Trophoblast cell (in vitro differentiated cells and primary cell): ENCODE measurements around the gene SPNS1.

ENCODE experiments used
- DNase-seq, 2 donors: peaks; one replicate each; pipeline ENCODE4 v3.0.0-alpha.2; 2016
- H2AFZ ChIP-seq: 2 replicates; pipeline ENCODE4 v1.6.1; 2013; ENCODE audit warnings: low read length, moderate library complexity, mild to moderate bottlenecking; ENCODE audit not compliant: insufficient read depth, poor library complexity
- H2AK5ac ChIP-seq: 2 replicates; pipeline ENCODE4 v1.6.1; 2013; ENCODE audit warnings: mild to moderate bottlenecking, low read length
- H2BK120ac ChIP-seq: 2 replicates; pipeline ENCODE4 v1.6.1; 2013; ENCODE audit warnings: low read length, mild to moderate bottlenecking, moderate library complexity; ENCODE audit not compliant: insufficient read depth, poor library complexity
- H2BK12ac ChIP-seq: 2 replicates; pipeline ENCODE4 v1.6.1; 2013; ENCODE audit warnings: mild to moderate bottlenecking, low read length, moderate library complexity
- H2BK5ac ChIP-seq: 2 replicates; pipeline ENCODE4 v1.6.1; 2013; ENCODE audit warnings: low read length, low read depth, moderate library complexity, mild to moderate bottlenecking; ENCODE audit not compliant: poor library complexity
- H3K14ac ChIP-seq: 2 replicates; pipeline ENCODE4 v1.6.1; 2013; ENCODE audit warnings: mild to moderate bottlenecking, low read length
- H3K18ac ChIP-seq: 2 replicates; pipeline ENCODE4 v1.6.1; 2013; ENCODE audit warnings: mild to moderate bottlenecking, low read length
- H3K23ac ChIP-seq: 2 replicates; pipeline ENCODE4 v1.6.1; 2013; ENCODE audit warnings: low read length
- H3K27ac ChIP-seq: 2 replicates; pipeline ENCODE4 v1.5.1; 2013; ENCODE audit warnings: low read depth, mild to moderate bottlenecking, inconsistent platforms, low read length, moderate library complexity
- H3K27me3 ChIP-seq: 2 replicates; pipeline ENCODE4 v1.6.1; 2013; ENCODE audit warnings: inconsistent platforms, mild to moderate bottlenecking, low read length, moderate library complexity; ENCODE audit not compliant: insufficient read depth
- H3K36me3 ChIP-seq, 2 experiments: 1 replicate in 1 of 2; 2 replicates in 1 of 2; pipeline ENCODE4 v1.6.1; 2013; ENCODE audit warnings: low read length in 2 of 2, mild to moderate bottlenecking in 2 of 2, moderate library complexity in 1 of 2; ENCODE audit not compliant: insufficient read depth in 2 of 2, control insufficient read depth in 1 of 2
- H3K4ac ChIP-seq: 2 replicates; pipeline ENCODE4 v1.6.1; 2013; ENCODE audit warnings: low read depth, mild to moderate bottlenecking, low read length, moderate library complexity
- H3K4me1 ChIP-seq, 2 experiments: 1 replicate in 1 of 2; 2 replicates in 1 of 2; pipeline ENCODE4 v1.6.1; 2013; ENCODE audit warnings: low read length in 2 of 2, mild to moderate bottlenecking in 2 of 2, moderate library complexity in 1 of 2; ENCODE audit not compliant: insufficient read depth in 2 of 2, control insufficient read depth in 1 of 2
- H3K4me2 ChIP-seq: 2 replicates; pipeline ENCODE4 v1.6.1; 2013; ENCODE audit warnings: inconsistent platforms, mild to moderate bottlenecking, low read length, moderate library complexity
- H3K4me3 ChIP-seq: 2 replicates; pipeline ENCODE4 v1.5.1; 2013; ENCODE audit warnings: mild to moderate bottlenecking, low read depth, low read length, inconsistent platforms
- H3K79me1 ChIP-seq: one replicate; pipeline ENCODE4 v1.6.1; 2013; ENCODE audit warnings: low read length
- H3K79me2 ChIP-seq: 2 replicates; pipeline ENCODE4 v1.6.1; 2013; ENCODE audit warnings: low read length, mild to moderate bottlenecking; ENCODE audit not compliant: control insufficient read depth, insufficient read depth, poor library complexity
- H3K9ac ChIP-seq: 2 replicates; pipeline ENCODE4 v1.6.1; 2013; ENCODE audit warnings: mild to moderate bottlenecking, low read length
- H3K9me3 ChIP-seq: 2 replicates; pipeline ENCODE4 v1.6.1; 2013; ENCODE audit warnings: low read depth, mild to moderate bottlenecking, control low read depth, inconsistent platforms, low read length; ENCODE audit not compliant: insufficient read depth
- H4K12ac ChIP-seq: 2 replicates; pipeline ENCODE4 v1.6.1; 2013; ENCODE audit warnings: low read depth, mild to moderate bottlenecking, low read length, moderate library complexity
- H4K8ac ChIP-seq: 2 replicates; pipeline ENCODE4 v1.6.1; 2013; ENCODE audit warnings: low read depth, mild to moderate bottlenecking, low read length, moderate library complexity
- H4K91ac ChIP-seq: one replicate; pipeline ENCODE4 v1.6.1; 2013; ENCODE audit warnings: low read depth, mild to moderate bottlenecking, low read length, moderate library complexity
- WGBS: extraction: QIAGEN DNeasy Blood & Tissue Kit; methylation state at CpG from one replicate; pipeline ENCODE4 v1.1.7; 2013; ENCODE audit warnings: missing lambda C conversion rate; ENCODE audit not compliant: insufficient read length, insufficient coverage; ENCODE audit errors: extremely low coverage; 5-methylcytosine and 5-hydroxymethylcytosine counted together

Gene SPNS1

DNA sequence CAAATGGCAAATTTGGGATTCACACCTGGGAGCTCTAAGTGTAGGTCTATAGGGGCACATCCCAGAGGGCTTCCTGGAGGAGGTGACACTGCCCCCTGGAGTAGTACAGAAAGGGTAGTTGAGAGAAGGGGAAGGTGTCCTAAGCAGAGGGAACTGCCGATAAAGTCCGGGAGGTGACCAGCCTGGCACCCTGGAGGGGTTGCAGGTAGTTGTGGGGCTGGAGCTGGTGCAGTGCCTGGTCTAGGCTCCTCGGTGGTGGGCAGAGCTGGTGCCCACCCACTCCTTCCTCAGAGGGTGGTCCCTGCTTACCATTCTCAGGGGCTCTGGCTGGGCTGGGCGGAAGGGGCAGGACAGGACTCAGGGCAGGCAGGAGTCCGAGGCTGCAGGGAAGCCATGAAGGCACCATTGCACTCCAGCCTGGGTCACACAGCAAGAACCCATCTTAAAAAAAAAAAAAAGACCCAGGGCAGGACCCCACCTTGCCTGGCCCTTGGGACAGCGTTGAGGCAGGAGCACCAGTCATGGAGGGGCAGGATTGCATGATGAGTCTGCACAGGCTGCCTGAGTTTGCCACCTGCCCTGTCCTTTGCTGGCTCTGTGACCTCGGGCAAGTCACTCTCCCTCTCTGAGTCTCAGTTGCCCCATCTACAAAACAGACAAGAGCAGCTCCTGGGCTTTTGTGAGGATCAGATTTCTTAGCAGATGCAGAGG lies 54.0 kb downstream of the SPNS1 start:
- Histone ChIP-seq H3K18ac (no peak overlapping the region), H3K14ac (no peak overlapping the region), H2BK120ac (no peak overlapping the region), H3K4me3 (no peak overlapping the region), H3K9ac (no peak overlapping the region), H2BK12ac (no peak overlapping the region), H3K4ac (no peak overlapping the region), H4K91ac (no peak overlapping the region), H4K8ac (no peak overlapping the region), H3K27me3 (no peaks in the 10 kb centered on the region), H3K4me1 (peaks cover 0 to 8% of the 10 kb centered on the region in 2 experiments), H2BK5ac (no peak overlapping the region), H3K79me2 (no peaks in the 10 kb centered on the region), H4K12ac (no peak overlapping the region), H3K23ac (no peak overlapping the region), H3K27ac (no peak overlapping the region), H2AFZ (no peak overlapping the region), H3K79me1 (no peaks in the 10 kb centered on the region), H3K36me3 (no peaks in the 10 kb centered on the region), H3K4me2 (peak overlapping the region; percentile 42), H2AK5ac (no peak overlapping the region), H3K9me3 (no peaks in the 10 kb centered on the region)
- no peak for DNase-seq
- no CpG with 5 or more reads among the region's 7 CpGs for WGBS

DNA sequence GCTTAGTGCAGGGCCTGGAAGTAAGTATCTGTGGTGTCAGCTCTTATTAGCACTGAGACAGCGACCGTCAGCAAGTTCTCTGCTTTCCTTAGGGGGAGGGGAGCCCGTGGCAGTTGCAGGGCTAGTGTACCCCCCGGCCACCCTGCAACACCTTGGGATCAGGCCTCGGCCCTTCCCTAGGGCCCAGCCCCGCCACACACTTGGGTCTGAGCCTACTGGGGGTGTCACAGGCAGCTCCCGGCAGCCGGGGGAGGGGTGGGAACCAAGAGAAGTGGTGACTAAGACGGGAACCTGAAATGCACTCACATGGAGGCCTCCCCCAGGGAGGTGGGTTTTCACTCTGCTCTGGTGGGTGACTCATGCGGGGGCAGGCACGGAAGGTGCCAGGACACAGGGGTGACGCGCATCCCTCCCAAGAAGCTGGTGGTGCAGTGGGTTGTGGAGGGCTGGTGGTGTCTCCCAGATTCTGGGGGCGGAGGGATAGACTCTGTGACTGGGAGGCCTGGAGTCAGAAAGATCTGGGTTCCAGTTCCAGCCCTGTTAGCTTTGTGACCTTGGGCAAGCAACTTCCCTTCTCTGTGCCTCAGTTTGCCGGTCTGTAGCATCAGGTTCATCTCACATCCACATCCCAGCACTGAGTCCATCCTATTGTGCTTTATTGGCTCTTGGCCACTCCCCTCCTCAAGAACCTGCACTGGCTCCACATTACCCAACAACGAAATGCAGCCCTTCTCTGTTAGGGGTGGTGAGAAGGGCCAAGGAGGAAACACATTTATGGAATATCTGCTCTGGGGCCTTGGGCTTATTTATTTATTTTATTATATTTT lies 54.8 kb downstream of the SPNS1 start:
- H3K36me3 ChIP-seq = no peaks in the 10 kb centered on the region
- no peak overlapping the region for H3K23ac ChIP-seq
- H2BK12ac ChIP-seq = no peak overlapping the region
- H3K4me1 ChIP-seq = peaks cover 0 to 8% of the 10 kb centered on the region in 2 experiments
- no peaks in the 10 kb centered on the region for H3K79me2 ChIP-seq
- no CpG with 5 or more reads among the region's 16 CpGs for WGBS
- no peaks in the 10 kb centered on the region for H3K9me3 ChIP-seq
- no peak overlapping the region for H3K4me3 ChIP-seq
- no peak overlapping the region for H2AFZ ChIP-seq
- no peaks in the 10 kb centered on the region for H3K79me1 ChIP-seq
- no peak overlapping the region for H4K12ac ChIP-seq
- no peak overlapping the region for H3K27ac ChIP-seq
- H3K18ac ChIP-seq = no peak overlapping the region
- no peaks in the 10 kb centered on the region for H3K27me3 ChIP-seq
- H2BK120ac ChIP-seq = no peak overlapping the region
- H3K4ac ChIP-seq = no peak overlapping the region
- H4K91ac ChIP-seq = no peak overlapping the region
- no peak overlapping the region for H2AK5ac ChIP-seq
- no peak overlapping the region for H3K9ac ChIP-seq
- H3K4me2 ChIP-seq = peak overlapping the region; percentile 42
- peak in 1 of 2 donors; percentile 7 for DNase-seq
- no peak overlapping the region for H2BK5ac ChIP-seq
- no peak overlapping the region for H3K14ac ChIP-seq
- H4K8ac ChIP-seq = no peak overlapping the region

DNA sequence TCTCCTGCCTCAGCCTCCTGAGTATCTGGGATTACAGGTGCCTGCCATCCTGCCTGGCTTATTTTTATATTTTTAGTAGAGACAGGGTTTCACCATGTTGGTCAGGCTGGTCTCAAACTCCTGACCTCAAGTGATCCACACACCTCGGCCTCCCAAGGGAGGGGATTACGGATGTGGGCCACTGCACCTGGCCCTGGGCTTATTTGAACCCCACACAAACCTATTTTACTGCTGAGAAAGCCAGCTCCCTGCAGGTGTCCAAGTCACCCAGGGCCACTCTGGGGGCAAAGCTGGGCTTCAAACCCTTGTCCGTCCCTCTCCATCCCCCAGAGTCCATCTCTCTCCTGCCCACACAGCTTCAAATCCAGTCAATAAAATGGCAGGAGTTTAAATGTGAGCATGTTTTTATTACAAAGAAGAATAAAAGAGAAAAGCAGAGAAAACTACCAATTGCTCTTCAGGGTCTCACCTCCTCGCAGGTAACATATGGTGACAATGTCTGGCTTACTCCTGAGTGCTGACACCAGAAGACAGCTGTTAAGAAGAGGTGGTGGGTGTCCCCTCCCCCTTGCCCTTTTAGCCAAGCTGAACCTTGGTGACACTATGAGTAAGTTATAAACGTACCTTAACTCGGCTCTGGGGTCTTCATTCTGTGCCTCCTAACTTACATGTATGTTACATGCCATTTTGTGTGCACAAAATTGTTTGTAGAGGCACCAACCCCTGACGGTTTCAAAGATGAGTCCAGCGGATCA lies 55.7 kb downstream of the SPNS1 start:
- no peak overlapping the region for H3K4me2 ChIP-seq
- H3K23ac ChIP-seq = no peak overlapping the region
- H3K4ac ChIP-seq = no peak overlapping the region
- no peaks in the 10 kb centered on the region for H3K79me2 ChIP-seq
- H3K27ac ChIP-seq = no peak overlapping the region
- no peak for DNase-seq
- H2BK12ac ChIP-seq = no peak overlapping the region
- H3K27me3 ChIP-seq = no peaks in the 10 kb centered on the region
- H2BK5ac ChIP-seq = no peak overlapping the region
- H2AK5ac ChIP-seq = no peak overlapping the region
- H3K9ac ChIP-seq = no peak overlapping the region
- H4K12ac ChIP-seq = no peak overlapping the region
- no peak overlapping the region for H4K8ac ChIP-seq
- H3K14ac ChIP-seq = no peak overlapping the region
- no peak overlapping the region for H4K91ac ChIP-seq
- H3K36me3 ChIP-seq = no peaks in the 10 kb centered on the region
- H3K4me3 ChIP-seq = no peak overlapping the region
- H2BK120ac ChIP-seq = no peak overlapping the region
- no peaks in the 10 kb centered on the region for H3K79me1 ChIP-seq
- WGBS = no CpG with 5 or more reads among the region's 8 CpGs
- H3K9me3 ChIP-seq = no peaks in the 10 kb centered on the region
- H3K4me1 ChIP-seq = peaks cover 0 to 8% of the 10 kb centered on the region in 2 experiments
- no peak overlapping the region for H2AFZ ChIP-seq
- H3K18ac ChIP-seq = no peak overlapping the region
